Midbrain (tissue), 1 donor: ENCODE data around the gene PLS1.

Experiments
- DNase-seq: peaks from one replicate; lab custom pipeline; 2025; lab: John Stamatoyannopoulos, UW

Gene PLS1

GRCh38 chr3:142644502-142644901 is 48.3 kb downstream of the PLS1 start:
- DNase-seq, result no peak

GRCh38 chr3:142645236-142645793 is 49.1 kb downstream of the PLS1 start:
- DNase-seq, result no peak

GRCh38 chr3:142646020-142646785 is 50.0 kb downstream of the PLS1 start:
- no peak for DNase-seq

GRCh38 chr3:142647856-142648255 is 51.7 kb downstream of the PLS1 start:
- no peak for DNase-seq

GRCh38 chr3:142648950-142649349 is 52.8 kb downstream of the PLS1 start:
- DNase-seq, result no peak

- no peak for DNase-seq
Observed at GRCh38 chr3:142650001-142650693, 54.0 kb downstream of the PLS1 start.

- DNase-seq, result no peak
Observed at GRCh38 chr3:142651711-142652110, 55.5 kb downstream of the PLS1 start.

GRCh38 chr3:142652826-142653292 is 56.7 kb downstream of the PLS1 start:
- no peak for DNase-seq

GRCh38 chr3:142656575-142656974 is 60.4 kb downstream of the PLS1 start:
- DNase-seq, result no peak

GRCh38 chr3:142657033-142657432 is 60.8 kb downstream of the PLS1 start:
- DNase-seq, result no peak

- no peak for DNase-seq
Observed at GRCh38 chr3:142660383-142660782, 64.2 kb downstream of the PLS1 start.

GRCh38 chr3:142660893-142661292 is 64.7 kb downstream of the PLS1 start:
- no peak for DNase-seq

GRCh38 chr3:142663865-142664264 is 67.7 kb downstream of the PLS1 start:
- DNase-seq, result no peak

GRCh38 chr3:142664311-142664710 is 68.1 kb downstream of the PLS1 start:
- no peak for DNase-seq

GRCh38 chr3:142664819-142665218 is 68.6 kb downstream of the PLS1 start:
- no peak for DNase-seq

GRCh38 chr3:142670120-142670519 is 73.9 kb downstream of the PLS1 start:
- no peak for DNase-seq

GRCh38 chr3:142676151-142676550 is 80.0 kb downstream of the PLS1 start:
- DNase-seq, result no peak

GRCh38 chr3:142680710-142681109 is 84.5 kb downstream of the PLS1 start:
- no peak for DNase-seq

GRCh38 chr3:142690613-142691012 is 94.4 kb downstream of the PLS1 start:
- DNase-seq, result no peak

- DNase-seq, result no peak
Observed at GRCh38 chr3:142691527-142691926, 95.3 kb downstream of the PLS1 start.

GRCh38 chr3:142693136-142693853 is 97.1 kb downstream of the PLS1 start:
- no peak for DNase-seq

GRCh38 chr3:142694225-142694624 is 98.0 kb downstream of the PLS1 start:
- no peak for DNase-seq
